Thyroid gland (tissue), 4 donors: ENCODE measurements around the gene AIF1. TPM values are rescaled to one million over a fixed set of nuclear protein-coding genes. Genes with fewer than 3 reads are reported as not detected.

Experiments used
- DNase-seq, 2 donors: peaks; one replicate each; pipeline ENCODE4 v3.0.0-alpha.2; 2019
- H3K27ac ChIP-seq, 3 donors: fragments of 200-600 bp; sonication (generic); 1 replicate in 2 of 3; 2 replicates in 1 of 3; pipeline ENCODE4 v1.5.1; 2016 to 2019; ENCODE audit warnings: mild to moderate bottlenecking in 1 of 3, moderate library complexity in 1 of 3
- H3K27me3 ChIP-seq: fragments of 200-600 bp; sonication (generic); one replicate; pipeline ENCODE4 v1.5.1; 2019
- H3K36me3 ChIP-seq, 2 donors: fragments of 200-600 bp; sonication (generic); one replicate each; pipeline ENCODE4 v1.5.1; 2016 to 2019
- H3K4me1 ChIP-seq, 2 donors: fragments of 200-600 bp; sonication (generic); one replicate each; pipeline ENCODE4 v1.5.1; 2017 to 2019
- H3K4me3 ChIP-seq, 3 donors: fragments of 200-600 bp; sonication (generic); replicated peaks in 1 of 3; 1 replicate in 2 of 3; 2 replicates in 1 of 3; pipeline ENCODE4 v1.5.1; 2016; ENCODE audit warnings: mild to moderate bottlenecking in 1 of 3
- H3K9me3 ChIP-seq: fragments of 200-600 bp; sonication (generic); one replicate; pipeline ENCODE4 v1.5.1; 2017
- POLR2A ChIP-seq, 2 donors: fragments of 450-650 bp; IDR thresholded peaks; one replicate each; pipeline ENCODE4 v1.6.1; 2017; ENCODE audit warnings: antibody characterized with exemption in 2 of 2, mild to moderate bottlenecking in 2 of 2, moderate library complexity in 1 of 2
- WGBS, 2 donors: methylation state at CpG; one replicate each; pipeline ENCODE4 v1.1.5; 2017; 5-methylcytosine and 5-hydroxymethylcytosine counted together
- intact Hi-C: fragments of 100-400 bp; cut with DNase I; formaldehyde crosslinking; loops from one replicate; pipeline ENCODE4 v1.15.1; 2023
- microRNA-seq: library from miRNA; unstranded; fragments of <30 nt; microRNA quantifications from one replicate; pipeline ENCODE4, GENCODE V29; 2016
- small RNA-seq: library from RNA; depleted of rRNA; stranded (forward); fragments of <200 nt; gene quantifications from one replicate; pipeline ENCODE3, GENCODE V24; 2016
- total RNA-seq, 4 donors: library from RNA; depleted of rRNA; stranded (reverse); fragments of >200 nt; gene quantifications; one replicate each; pipeline ENCODE4 v1.2.3, GENCODE V29; 2016
- TF ChIP-seq, protein P1 (sequence below), 6 experiments: fragments of 200-600 bp in 3 of 6; fragments of 450-650 bp in 3 of 6; sonication (generic) in 3 of 6; IDR thresholded peaks; one replicate each; pipeline ENCODE4 v1.5.1; 2016 to 2019; ENCODE audit warnings: antibody characterized with exemption in 6 of 6, mild to moderate bottlenecking in 2 of 6, inconsistent platforms in 1 of 6, moderate library complexity in 1 of 6

The AIF1 gene
- total RNA-seq, 4 donors from 2014 or later = 8.1 to 37.8 (median 17.6) TPM

DNA sequence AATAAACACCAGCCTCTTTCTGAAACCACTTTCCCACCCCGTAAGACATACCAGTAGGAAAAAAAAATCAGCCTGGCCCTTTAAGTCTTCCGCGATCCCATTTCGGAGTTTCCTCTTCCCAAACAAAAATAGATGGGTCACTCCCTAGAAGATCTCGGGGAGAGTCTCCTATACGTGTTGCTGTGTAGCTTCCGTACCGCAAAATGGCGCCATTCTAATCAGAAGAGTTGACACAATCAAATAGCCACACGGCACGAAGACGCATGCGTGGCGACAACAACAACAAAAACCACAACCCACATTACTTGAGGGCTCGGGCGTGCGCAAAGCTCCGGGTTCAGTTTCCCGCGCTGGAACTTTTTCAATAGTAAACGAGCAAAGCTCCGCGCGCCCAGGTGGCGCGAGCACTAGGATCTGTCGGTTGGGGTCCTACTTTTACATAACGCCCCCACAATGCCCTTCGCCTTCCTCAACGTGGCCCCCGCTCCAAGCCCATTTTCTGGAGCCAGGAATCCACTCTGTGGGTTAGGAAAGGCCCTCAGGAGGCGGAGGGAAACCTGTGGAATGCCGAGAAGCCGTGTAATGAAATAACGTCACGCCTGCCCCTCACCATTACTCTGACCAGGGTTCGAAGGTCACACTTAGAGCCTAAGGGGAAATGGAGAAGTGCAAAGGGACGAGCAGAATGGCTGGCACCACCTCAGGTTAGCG, 49.9 kb downstream of the AIF1 start, which contains the start of gene GPANK1:
Gene GPANK1, minus strand, starts transcription at position 208 of the 711 bp plus-strand sequence. CDS start 519 bp downstream, outside the sequence.
- DNase-seq = peak; percentile 93
- Histone ChIP-seq H3K36me3 (peaks cover 28 to 37% of the 10 kb centered on the region in 2 donors), H3K27ac (peak within 1 kb of the TSS; percentile 66 to 92 (median 91)), H3K27me3 (no peaks in the 10 kb centered on the region), H3K4me3 (peak within 1 kb of the TSS; percentile 86 to 99 (median 94)), H3K9me3 (no peaks in the 10 kb centered on the region), H3K4me1 (peaks cover 30 to 31% of the 10 kb centered on the region in 2 donors)
- 0 to 1% methylated on average over 35 to 39 of the region's 39 CpGs for WGBS, 2 donors
- intact Hi-C loops = no loop called here
- peak in 1 of 2 donors; percentile 68 for TF ChIP-seq POLR2A (IDR thresholded peaks at IDR 0.05)
- TF ChIP-seq, protein P1, sequence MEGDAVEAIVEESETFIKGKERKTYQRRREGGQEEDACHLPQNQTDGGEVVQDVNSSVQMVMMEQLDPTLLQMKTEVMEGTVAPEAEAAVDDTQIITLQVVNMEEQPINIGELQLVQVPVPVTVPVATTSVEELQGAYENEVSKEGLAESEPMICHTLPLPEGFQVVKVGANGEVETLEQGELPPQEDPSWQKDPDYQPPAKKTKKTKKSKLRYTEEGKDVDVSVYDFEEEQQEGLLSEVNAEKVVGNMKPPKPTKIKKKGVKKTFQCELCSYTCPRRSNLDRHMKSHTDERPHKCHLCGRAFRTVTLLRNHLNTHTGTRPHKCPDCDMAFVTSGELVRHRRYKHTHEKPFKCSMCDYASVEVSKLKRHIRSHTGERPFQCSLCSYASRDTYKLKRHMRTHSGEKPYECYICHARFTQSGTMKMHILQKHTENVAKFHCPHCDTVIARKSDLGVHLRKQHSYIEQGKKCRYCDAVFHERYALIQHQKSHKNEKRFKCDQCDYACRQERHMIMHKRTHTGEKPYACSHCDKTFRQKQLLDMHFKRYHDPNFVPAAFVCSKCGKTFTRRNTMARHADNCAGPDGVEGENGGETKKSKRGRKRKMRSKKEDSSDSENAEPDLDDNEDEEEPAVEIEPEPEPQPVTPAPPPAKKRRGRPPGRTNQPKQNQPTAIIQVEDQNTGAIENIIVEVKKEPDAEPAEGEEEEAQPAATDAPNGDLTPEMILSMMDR (IDR thresholded peaks at IDR 0.05) = no peak

DNA sequence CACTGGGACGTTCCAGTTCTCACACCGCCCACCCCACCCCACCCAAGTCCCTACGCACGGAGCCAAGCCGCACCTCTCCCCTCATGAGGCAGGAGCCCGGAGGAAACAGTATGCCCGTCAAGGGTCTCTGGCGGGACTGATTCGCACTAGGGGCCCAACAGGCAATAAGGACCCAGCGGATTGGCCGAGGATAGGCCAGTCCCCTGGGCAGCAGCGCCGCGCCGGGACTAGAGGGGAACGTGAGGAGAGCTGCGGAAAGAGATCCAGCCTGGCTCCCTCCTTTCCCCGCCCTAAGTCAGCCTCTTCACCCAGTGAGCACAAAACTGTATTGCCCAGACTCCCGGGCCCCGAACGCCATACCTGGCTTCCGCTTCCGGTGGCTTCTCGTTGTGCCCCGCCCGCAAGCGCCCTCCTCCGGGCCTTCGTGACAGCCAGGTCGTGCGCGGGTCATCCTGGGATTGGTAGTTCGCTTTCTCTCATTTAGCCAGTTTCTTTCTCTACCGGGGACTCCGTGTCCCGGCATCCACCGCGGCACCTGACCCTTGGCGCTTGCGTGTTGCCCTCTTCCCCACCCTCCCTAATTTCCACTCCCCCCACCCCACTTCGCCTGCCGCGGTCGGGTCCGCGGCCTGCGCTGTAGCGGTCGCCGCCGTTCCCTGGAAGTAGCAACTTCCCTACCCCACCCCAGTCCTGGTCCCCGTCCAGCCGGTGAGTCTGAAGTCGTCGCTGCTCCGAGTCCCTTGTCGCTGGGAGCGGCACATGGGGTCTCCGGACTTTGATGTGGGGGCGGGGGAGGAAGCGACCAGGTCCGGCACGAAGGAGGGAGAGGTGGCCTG, 50.7 kb downstream of the AIF1 start, which contains the start of gene CSNK2B:
Gene CSNK2B, plus strand, starts transcription at position 580 of the 836 bp plus-strand sequence. CDS start 752 bp downstream, outside the sequence.
- TF ChIP-seq POLR2A (IDR thresholded peaks at IDR 0.05) = peak; percentile 53 to 81
- TF ChIP-seq, protein P1 (IDR thresholded peaks at IDR 0.05) = no peak
- H3K27ac ChIP-seq = peak within 1 kb of the TSS; percentile 78 to 92 (median 91)
- intact Hi-C loops = no loop called here
- peaks cover 35 to 44% of the 10 kb centered on the region in 2 donors for H3K36me3 ChIP-seq
- H3K9me3 ChIP-seq = no peaks in the 10 kb centered on the region
- H3K4me1 ChIP-seq = peaks cover 29 to 31% of the 10 kb centered on the region in 2 donors
- H3K27me3 ChIP-seq = no peaks in the 10 kb centered on the region
- DNase-seq = peak; percentile 99
- H3K4me3 ChIP-seq = peak within 1 kb of the TSS; percentile 86 to 99 (median 94)
- WGBS, 2 donors = 1% methylated on average over 45 to 50 of the region's 63 CpGs

DNA sequence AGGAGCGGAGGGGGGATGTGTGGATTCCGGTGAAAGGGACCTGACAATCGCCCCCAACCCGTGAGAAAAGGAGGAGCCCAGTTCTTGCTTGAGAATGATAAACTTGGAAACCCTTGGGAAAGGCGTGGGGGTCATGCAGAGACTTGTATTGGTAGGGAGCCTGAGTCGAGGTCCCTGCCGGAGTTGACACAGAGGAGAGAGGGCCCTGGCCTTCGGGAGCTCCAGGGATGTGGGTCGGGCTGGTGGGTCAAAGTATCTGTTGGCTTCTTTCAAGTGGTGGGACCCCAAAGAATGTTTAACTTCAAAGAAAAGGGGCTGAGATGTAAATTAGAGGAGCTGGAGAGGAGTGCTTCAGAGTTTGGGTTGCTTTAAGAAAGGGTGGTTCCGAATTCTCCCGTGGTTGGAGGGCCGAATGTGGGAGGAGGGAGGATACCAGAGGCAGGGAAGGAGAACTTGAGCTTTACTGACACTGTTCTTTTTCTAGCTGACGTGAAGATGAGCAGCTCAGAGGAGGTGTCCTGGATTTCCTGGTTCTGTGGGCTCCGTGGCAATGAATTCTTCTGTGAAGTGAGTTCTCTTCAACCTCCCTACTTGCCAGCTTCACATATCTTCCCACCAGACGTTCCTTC, 51.4 kb downstream of the AIF1 start:
- WGBS, 2 donors = 5% methylated on average over 15 of the region's 15 CpGs
- H3K36me3 ChIP-seq = peaks cover 42 to 50% of the 10 kb centered on the region in 2 donors

More for the DNA sequence above, 51.4 kb downstream of the AIF1 start:
- intact Hi-C loops = no loop called here
- TF ChIP-seq, protein P1 (IDR thresholded peaks at IDR 0.05) = no peak
- TF ChIP-seq POLR2A (IDR thresholded peaks at IDR 0.05) = no peak
- Histone ChIP-seq H3K27ac (peak overlapping the region; percentile 78 to 92 (median 91)), H3K9me3 (no peaks in the 10 kb centered on the region), H3K27me3 (no peaks in the 10 kb centered on the region), H3K4me3 (peak overlapping the region; percentile 86 to 99 (median 94)), H3K4me1 (peaks cover 24 to 25% of the 10 kb centered on the region in 2 donors)
- DNase-seq = no peak

Small RNAs within 50 kb of the gene (microRNA-seq; reads per million reads assigned to microRNA genes)
- gene MIR6832 = not detected

Small RNAs within 50 kb of the gene (small RNA-seq; reads per million reads assigned to genes)
- gene MIR6832 (not detected), gene RF00019 (not detected), gene SNORA38 (20.6 reads per million, percentile 94 among the genes with 10 or more reads in this experiment), gene UQCRHP1 (not detected)

Other genes starting within 250 kb of the AIF1 start
- 10 to 100 TPM; 12.3 to 23.2 (median 15.3) TPM for gene MICA, start 211.6 kb upstream of the AIF1 start, total RNA-seq
- 1 to 10 TPM in 3 of 4 donors, under 1 TPM in 1; 0.89 to 3.4 (median 2.1) TPM for gene MICB, start 117.1 kb upstream of the AIF1 start, total RNA-seq
- gene MCCD1, start 86.3 kb upstream of the AIF1 start, total RNA-seq = not detected
- 100 to 1,000 TPM; 296 to 339 (median 314) TPM for gene DDX39B, start 73.2 kb upstream of the AIF1 start, total RNA-seq
- 1 to 10 TPM; 1.2 to 3.9 (median 2.6) TPM for gene ATP6V1G2, start 68.6 kb upstream of the AIF1 start, total RNA-seq
- gene NFKBIL1, start 67.6 kb upstream of the AIF1 start, total RNA-seq = 10 to 100 TPM; 23.7 to 34.0 (median 27.5) TPM
- not detected for gene LTA, start 42.9 kb upstream of the AIF1 start, total RNA-seq
- gene TNF, start 39.7 kb upstream of the AIF1 start, total RNA-seq = under 1 TPM in 1 of 4 donors, not detected in 3; 0.42 TPM
- not detected for gene LTB, start 32.8 kb upstream of the AIF1 start, total RNA-seq
- gene LST1, start 29.0 kb upstream of the AIF1 start, total RNA-seq = 10 to 100 TPM in 1 of 4 donors, 1 to 10 TPM in 2, not detected in 1; 2.5 to 23.4 (median 3.2) TPM
- not detected for gene NCR3, start 22.2 kb upstream of the AIF1 start, total RNA-seq
- 100 to 1,000 TPM in 1 of 4 donors, 10 to 100 TPM in 3; 68.5 to 127 (median 86.7) TPM for gene PRRC2A, start 5.5 kb downstream of the AIF1 start, total RNA-seq
- 100 to 1,000 TPM; 179 to 301 (median 245) TPM for gene BAG6, start 37.4 kb downstream of the AIF1 start, total RNA-seq
- 1 to 10 TPM; 2.3 to 5.1 (median 4.5) TPM for gene APOM, start 40.7 kb downstream of the AIF1 start, total RNA-seq
- 10 to 100 TPM; 23.6 to 32.3 (median 28.7) TPM for gene C6orf47, start 45.5 kb downstream of the AIF1 start, total RNA-seq
- gene GPANK1, start 49.8 kb downstream of the AIF1 start, total RNA-seq = 10 to 100 TPM; 15.7 to 23.2 (median 22.1) TPM
- 100 to 1,000 TPM; 181 to 264 (median 206) TPM for gene CSNK2B, start 50.8 kb downstream of the AIF1 start, total RNA-seq
- gene LY6G5B, start 54.7 kb downstream of the AIF1 start, total RNA-seq = 10 to 100 TPM in 2 of 4 donors, 1 to 10 TPM in 2; 4.4 to 11.8 (median 9.4) TPM
- 1 to 10 TPM in 1 of 4 donors, under 1 TPM in 2, not detected in 1; 0.54 to 7.9 (median 0.83) TPM for gene LY6G5C, start 65.8 kb downstream of the AIF1 start, total RNA-seq
- 10 to 100 TPM; 47.3 to 81.4 (median 71.7) TPM for gene ABHD16A, start 88.1 kb downstream of the AIF1 start, total RNA-seq
- not detected for gene LY6G6F, start 91.6 kb downstream of the AIF1 start, total RNA-seq
- not detected for gene LY6G6D, start 100.1 kb downstream of the AIF1 start, total RNA-seq
- not detected for gene LY6G6C, start 106.5 kb downstream of the AIF1 start, total RNA-seq
- gene MPIG6B, start 108.1 kb downstream of the AIF1 start, total RNA-seq = 1 to 10 TPM in 1 of 4 donors, under 1 TPM in 1, not detected in 2; 0.54 to 1.8 TPM
- 100 to 1,000 TPM in 3 of 4 donors, 10 to 100 TPM in 1; 99.9 to 117 (median 114) TPM for gene DDAH2, start 114.1 kb downstream of the AIF1 start, total RNA-seq
- 100 to 1,000 TPM; 222 to 314 (median 247) TPM for gene CLIC1, start 121.3 kb downstream of the AIF1 start, total RNA-seq
- gene MSH5, start 124.8 kb downstream of the AIF1 start, total RNA-seq = 10 to 100 TPM in 1 of 4 donors, 1 to 10 TPM in 3; 5.6 to 11.2 (median 7.2) TPM
- 1 to 10 TPM in 3 of 4 donors, not detected in 1; 2.0 to 4.2 (median 3.0) TPM for gene SAPCD1, start 147.4 kb downstream of the AIF1 start, total RNA-seq
- gene VWA7, start 162.1 kb downstream of the AIF1 start, total RNA-seq = 1 to 10 TPM; 1.2 to 8.9 (median 5.4) TPM
- gene VARS1, start 180.5 kb downstream of the AIF1 start, total RNA-seq = 100 to 1,000 TPM in 1 of 4 donors, 10 to 100 TPM in 3; 33.8 to 120 (median 39.9) TPM
- gene LSM2, start 191.7 kb downstream of the AIF1 start, total RNA-seq = 10 to 100 TPM; 29.2 to 48.4 (median 36.5) TPM
- gene HSPA1L, start 200.0 kb downstream of the AIF1 start, total RNA-seq = 1 to 10 TPM; 3.5 to 4.1 (median 3.9) TPM
- gene HSPA1A, start 200.3 kb downstream of the AIF1 start, total RNA-seq = 100 to 1,000 TPM; 148 to 320 (median 190) TPM
- gene HSPA1B, start 212.5 kb downstream of the AIF1 start, total RNA-seq = 100 to 1,000 TPM; 194 to 330 (median 256) TPM
- gene NEU1, start 247.6 kb downstream of the AIF1 start, total RNA-seq = 10 to 100 TPM; 54.4 to 98.1 (median 65.9) TPM